GM19467 (cell line): ENCODE measurements around the gene HOXD9.

Experiments
- ATAC-seq: cut with Tn5 transposase; IDR thresholded peaks from one replicate; pipeline ENCODE4 v1.9.1; 2021; ENCODE audit warnings: mild to moderate bottlenecking, moderate library complexity; ENCODE audit not compliant: unreplicated experiment

HOXD9 gene

GRCh38 chr2:176164611-176165369 lies 42.3 kb downstream of the HOXD9 start:
- no peak for ATAC-seq

- ATAC-seq, result no peak
Observed at GRCh38 chr2:176165370-176166050, 43.0 kb downstream of the HOXD9 start.

GRCh38 chr2:176166272-176166671 lies 43.8 kb downstream of the HOXD9 start:
- no peak for ATAC-seq

GRCh38 chr2:176167398-176167797 lies 44.9 kb downstream of the HOXD9 start:
- no peak for ATAC-seq

- no peak for ATAC-seq
Observed at GRCh38 chr2:176169181-176169580, 46.7 kb downstream of the HOXD9 start.

- ATAC-seq, result no peak
Observed at GRCh38 chr2:176169711-176170110, 47.2 kb downstream of the HOXD9 start.

- no peak for ATAC-seq
Observed at GRCh38 chr2:176170602-176171305, 48.2 kb downstream of the HOXD9 start.

- ATAC-seq, result no peak
Observed at GRCh38 chr2:176171351-176172006, 49.0 kb downstream of the HOXD9 start.

- ATAC-seq, result no peak
Observed at GRCh38 chr2:176172007-176172894, 49.7 kb downstream of the HOXD9 start.

GRCh38 chr2:176172895-176173566 lies 50.5 kb downstream of the HOXD9 start:
- ATAC-seq, result no peak

- no peak for ATAC-seq
Observed at GRCh38 chr2:176173567-176174381, 51.3 kb downstream of the HOXD9 start.

GRCh38 chr2:176174382-176174823 lies 51.9 kb downstream of the HOXD9 start:
- ATAC-seq, result no peak
